ENCODE results near the gene TALDO1. TPM values are rescaled to one million over a fixed set of nuclear protein-coding genes. Genes with fewer than 3 reads are reported as not detected.

The TALDO1 gene
- total and polyA plus RNA-seq, 2 experiments from 2014 or later = 353 to 402 TPM

- no peaks in the 10 kb centered on the region for H3K9me2 ChIP-seq (ENCODE audit: insufficient read depth)
- peaks cover 12% of the 10 kb centered on the region for H3K27me3 Mint-ChIP-seq (ENCODE audit: insufficient read depth, low read depth, poor library complexity)
- H3K27ac Mint-ChIP-seq = no peak overlapping the region
- peaks cover 26% of the 10 kb centered on the region for H3K4me1 Mint-ChIP-seq
- H3K27me3 ChIP-seq (ENCODE audit: insufficient read depth) = no peaks in the 10 kb centered on the region
- H3K9me3 Mint-ChIP-seq = no peaks in the 10 kb centered on the region
- no peaks in the 10 kb centered on the region; the same call in 1 of the 2 replicates for H3K79me2 ChIP-seq (replicated peaks; ENCODE audit: insufficient read depth)
- H2AFZ ChIP-seq = no peak overlapping the region
- H3K36me3 Mint-ChIP-seq (ENCODE audit: low read depth) = peaks cover 6% of the 10 kb centered on the region; the same call in 1 of the 3 replicates
- H3K4me1 ChIP-seq (ENCODE audit: insufficient read depth) = peaks cover 22% of the 10 kb centered on the region; the same call in 1 of the 2 replicates
- H3K4me3 ChIP-seq = no peak overlapping the region
- no peak for TF ChIP-seq ZNF331 (CRISPR knock-in tag; IDR thresholded peaks at IDR 0.05; ENCODE audit: low read depth)
- TF ChIP-seq NANOG (IDR thresholded peaks at IDR 0.05; ENCODE audit: borderline replicate concordance) = no peak
- no peak for TF ChIP-seq STAT1 (IDR thresholded peaks at IDR 0.05; ENCODE audit: unreplicated experiment)
- no peak for TF ChIP-seq ETS1 (IDR thresholded peaks at IDR 0.05)
- no peak for TF ChIP-seq ZNF114 (CRISPR knock-in tag; IDR thresholded peaks at IDR 0.05)
- no peak for TF ChIP-seq POLR2AphosphoS5 (IDR thresholded peaks at IDR 0.05; ENCODE audit: low read depth)
- no peak for TF ChIP-seq CREB1 (CRISPR knock-in tag; IDR thresholded peaks at IDR 0.05; ENCODE audit: low read depth)
- TF ChIP-seq JUNB (IDR thresholded peaks at IDR 0.05; ENCODE audit: unreplicated experiment) = no peak
- TF ChIP-seq CTCF (conservative IDR thresholded peaks at IDR 0.05; ENCODE audit: low read depth in 2 of 2) = no peak
- TF ChIP-seq EZH2 (IDR thresholded peaks at IDR 0.05; ENCODE audit: low read depth, unreplicated experiment) = no peak
- TF ChIP-seq EZH2phosphoT487 (IDR thresholded peaks at IDR 0.05; ENCODE audit: unreplicated experiment) = no peak
- no peak for TF ChIP-seq REST (IDR thresholded peaks at IDR 0.05; ENCODE audit: unreplicated experiment)
- no peak for TF ChIP-seq ZNF462 (CRISPR knock-in tag; IDR thresholded peaks at IDR 0.05)
- H3K36me3 ChIP-seq (ENCODE audit: insufficient read depth) = no peaks in the 10 kb centered on the region
- peak overlapping the region; percentile 50; the same call in 1 of the 2 replicates for H3K27ac ChIP-seq (ENCODE audit: low read depth)
- no peak overlapping the region for H3K4me3 Mint-ChIP-seq
- no peak overlapping the region for H3K4me2 ChIP-seq
- DNase-seq (ENCODE audit: low spot score) (no peak), ATAC-seq (no peak)
- H4K20me1 ChIP-seq (replicated peaks; ENCODE audit: insufficient read depth) = peaks cover 3% of the 10 kb centered on the region; the same call in 1 of the 2 replicates
- H3F3A ChIP-seq (replicated peaks; ENCODE audit: low read depth) = peaks cover 24% of the 10 kb centered on the region
Measured at GRCh38 chr11:794013-794765, 46.9 kb downstream of the TALDO1 start.
